HCT116 (cell line): ENCODE measurements around the gene BHMT. TPM values are rescaled to one million over a fixed set of nuclear protein-coding genes. Genes with fewer than 3 reads are reported as not detected.

Source experiments
- ATAC-seq: fragments of 200-7000 bp; cut with Tn5 transposase; 2 replicates; pipeline ENCODE4 v1.9.1; 2020; ENCODE audit warnings: mild to moderate bottlenecking, moderate library complexity
- BruUV-seq: library from RNA; stranded (reverse); fragments of 400-500 nt; replicated peaks from 2 replicates; lab custom pipeline; 2021; lab: Mats Ljungman, UMichigan
- CTCF ChIA-PET: fragments of 300-600 bp; sonication (Branson Sonifier 250); formaldehyde crosslinking; loops from one replicate; lab custom pipeline; 2021; ENCODE audit warnings: antibody characterized with exemption; lab: Charles Lee
- POLR2A ChIA-PET: fragments of 300-600, 350-600 bp; sonication (Branson Sonifier 250); formaldehyde crosslinking; loops from one replicate; lab custom pipeline; 2021; ENCODE audit warnings: antibody characterized with exemption; lab: Charles Lee
- RAD21 ChIA-PET, 2 experiments: fragments of 300-600 bp; sonication (Branson Sonifier 250); formaldehyde crosslinking; loops; one replicate each; lab custom pipeline; 2023; ENCODE audit warnings: low total read pairs in 2 of 2; ENCODE audit not compliant: uncharacterized antibody in 2 of 2, unreplicated experiment in 2 of 2, low non-redundant PET in 1 of 2; lab: Charles Lee
- DNase-seq: peaks from one replicate; pipeline ENCODE4 v3.0.0-alpha.2; 2010; ENCODE audit warnings: low read depth, low spot score
- H2AFZ ChIP-seq: fragments of 200-600 bp; shearing (Covaris generic), sonication (generic); 2 replicates; pipeline ENCODE4 v1.6.1; 2017; ENCODE audit warnings: low read depth, mixed run types, mixed read lengths, antibody characterized with exemption, low read length; ENCODE audit not compliant: poor library complexity, severe bottlenecking
- H3K27ac ChIP-seq: 2 replicates; pipeline ENCODE4 v1.5.1; 2012; ENCODE audit warnings: low read depth, low read length
- H3K27me3 ChIP-seq: fragments of 200-600 bp; sonication (generic); 2 replicates; pipeline ENCODE4 v1.6.1; 2016; ENCODE audit warnings: mixed run types, low read length, mixed read lengths; ENCODE audit not compliant: insufficient read depth
- H3K36me3 ChIP-seq, 2 experiments: fragments of 200-500 bp in 1 of 2; fragments of 200-600 bp in 1 of 2; sonication (Bioruptor generic) in 1 of 2; sonication (generic) in 1 of 2; 2 replicates each; pipeline versions ENCODE4 v1.5.1 to v1.6.1; 2014 to 2016; ENCODE audit warnings: low read length in 2 of 2, inconsistent platforms in 1 of 2, mixed read lengths in 1 of 2, mixed run types in 1 of 2; ENCODE audit not compliant: insufficient read depth in 2 of 2, control insufficient read depth in 1 of 2
- H3K4me1 ChIP-seq, 2 experiments: fragments of 200-600 bp in 1 of 2; sonication (generic) in 1 of 2; 2 replicates each; pipeline versions ENCODE4 v1.5.1 to v1.6.1; 2012 to 2017; ENCODE audit warnings: low read length in 2 of 2, inconsistent platforms in 1 of 2, mild to moderate bottlenecking in 1 of 2, mixed read lengths in 1 of 2, mixed run types in 1 of 2, moderate library complexity in 1 of 2; ENCODE audit not compliant: insufficient read depth in 2 of 2, control insufficient read depth in 1 of 2
- H3K4me2 ChIP-seq: fragments of 200-600 bp; sonication (generic); 2 replicates; pipeline ENCODE4 v1.6.1; 2017; ENCODE audit warnings: mixed run types, low read length, mixed read lengths
- H3K4me3 ChIP-seq, 2 experiments: fragments of 200-600 bp in 1 of 2; sonication (generic) in 1 of 2; replicated peaks in 1 of 2; 2 replicates each; pipeline ENCODE4 v1.5.1; 2011 to 2016; ENCODE audit warnings: low read length in 2 of 2, control low read depth in 1 of 2, low read depth in 1 of 2, mild to moderate bottlenecking in 1 of 2, mixed read lengths in 1 of 2, mixed run types in 1 of 2
- H3K79me2 ChIP-seq: fragments of 200-600 bp; sonication (generic); 2 replicates; pipeline ENCODE4 v1.6.1; 2017; ENCODE audit warnings: mild to moderate bottlenecking, mixed run types, low read length, moderate library complexity, mixed read lengths; ENCODE audit not compliant: insufficient read depth
- H3K9ac ChIP-seq: fragments of 200-600 bp; sonication (generic); 2 replicates; pipeline ENCODE4 v1.6.1; 2016; ENCODE audit warnings: low read length, mixed read lengths
- H3K9me2 ChIP-seq: fragments of 200-600 bp; sonication (generic), shearing (Covaris generic); 2 replicates; pipeline ENCODE4 v1.6.1; 2017; ENCODE audit warnings: mixed run types, mild to moderate bottlenecking, moderate library complexity; ENCODE audit not compliant: insufficient read depth
- H3K9me3 ChIP-seq, 2 experiments: fragments of 200-500 bp in 1 of 2; fragments of 200-600 bp in 1 of 2; sonication (Bioruptor generic) in 1 of 2; sonication (generic) in 1 of 2; 2 replicates each; pipeline ENCODE4 v1.6.1; 2014 to 2017; ENCODE audit warnings: low read length in 2 of 2, mixed read lengths in 2 of 2, inconsistent platforms in 1 of 2, low read depth in 1 of 2, mild to moderate bottlenecking in 1 of 2, mixed run types in 1 of 2, moderate library complexity in 1 of 2; ENCODE audit not compliant: control insufficient read depth in 1 of 2, insufficient read depth in 1 of 2
- H4K20me1 ChIP-seq: fragments of 200-600 bp; sonication (generic), shearing (Covaris generic); 2 replicates; pipeline ENCODE4 v1.6.1; 2017; ENCODE audit warnings: mixed run types, mild to moderate bottlenecking, moderate library complexity; ENCODE audit not compliant: insufficient read depth
- CBX3 ChIP-seq: IDR thresholded peaks from 2 replicates; pipeline ENCODE4 v1.6.1; 2012; ENCODE audit warnings: low read depth
- CEBPB ChIP-seq: IDR thresholded peaks from 2 replicates; pipeline ENCODE4 v1.6.1; 2012; ENCODE audit warnings: low read depth
- EGR1 ChIP-seq: IDR thresholded peaks from 2 replicates; pipeline ENCODE4 v1.6.1; 2012; ENCODE audit warnings: low read depth
- ELF1 ChIP-seq: IDR thresholded peaks from 2 replicates; pipeline ENCODE4 v1.6.1; 2012; ENCODE audit warnings: low read depth, borderline replicate concordance
- FOSL1 ChIP-seq: IDR thresholded peaks from 2 replicates; pipeline ENCODE4 v1.6.1; 2012; ENCODE audit warnings: low read depth
- SIN3A ChIP-seq: IDR thresholded peaks from 2 replicates; pipeline ENCODE4 v1.6.1; 2012; ENCODE audit warnings: low read depth
- TCF7L2 ChIP-seq: IDR thresholded peaks from 2 replicates; pipeline ENCODE4 v1.7.0; 2011; ENCODE audit warnings: borderline replicate concordance, inconsistent platforms; ENCODE audit not compliant: insufficient read depth, insufficient read length; ENCODE audit errors: extremely low read depth
- ZNF274 ChIP-seq: fragments of 200-500 bp; sonication (Bioruptor generic); IDR thresholded peaks from 2 replicates; pipeline ENCODE4 v1.6.1; 2014; ENCODE audit warnings: mild to moderate bottlenecking, low read depth, low read length, inconsistent platforms
- intact Hi-C: fragments of 100-400 bp; cut with micrococcal nuclease; formaldehyde crosslinking; loops from 2 replicates; pipeline ENCODE4 v1.10.0; 2022
- total RNA-seq: library from RNA; stranded (reverse); gene quantifications from one replicate; pipeline ENCODE4 v1.2.1, GENCODE V29; 2021; ENCODE audit not compliant: unreplicated experiment

BHMT gene
- total RNA-seq, 1 experiment from 2014 or later: 0.44 TPM

GRCh38 chr5:79181419-79182022 lies 69.9 kb downstream of the BHMT start:
- ATAC-seq (no peak), DNase-seq (no peak)
- Histone ChIP-seq H3K27ac (no peak overlapping the region), H3K27me3 (no peaks in the 10 kb centered on the region), H3K4me1 (no peaks in the 10 kb centered on the region), H3K36me3 (no peaks in the 10 kb centered on the region), H3K9me2 (no peaks in the 10 kb centered on the region), H3K9ac (no peak overlapping the region), H3K4me2 (no peak overlapping the region), H3K9me3 (no peaks in the 10 kb centered on the region), H4K20me1 (no peaks in the 10 kb centered on the region), H3K4me3 (no peak overlapping the region), H2AFZ (no peak overlapping the region), H3K79me2 (no peaks in the 10 kb centered on the region)
- ChIA-PET POLR2A (no interaction called here), CTCF (no interaction called here), RAD21 (no interaction called here)
- no TSS peak for BruUV-seq
- TF ChIP-seq ZNF274 (no peak), EGR1 (no peak), CBX3 (no peak), SIN3A (no peak), ELF1 (no peak), TCF7L2 (no peak), FOSL1 (no peak), CEBPB (no peak)
- intact Hi-C loops: no loop called here

Other genes starting within 250 kb of the BHMT start
- 4.8 TPM for gene ARSB, start 126.5 kb upstream of the BHMT start, total RNA-seq
- 2.3 TPM for gene DMGDH, start 42.1 kb upstream of the BHMT start, total RNA-seq
- 0.20 TPM for gene BHMT2, start 42.0 kb upstream of the BHMT start, total RNA-seq
- 15.6 TPM for gene JMY, start 124.3 kb downstream of the BHMT start, total RNA-seq